K562 (cell line): Measurements from ENCODE around the gene CLCN5. TPM values are rescaled to one million over a fixed set of nuclear protein-coding genes. Genes with fewer than 3 reads are reported as not detected.

Experiments used
- ATAC-seq: fragments of 200-7000 bp; cut with Tn5 transposase; 3 replicates; pipeline ENCODE4 v1.9.1; 2020; ENCODE audit warnings: moderate library complexity
- BruUV-seq: library from RNA; stranded (reverse); fragments of 400-500 nt; replicated peaks from 2 replicates; lab custom pipeline; 2021; lab: Mats Ljungman, UMichigan
- CTCF ChIA-PET: fragments of 300-600 bp; formaldehyde crosslinking; extraction: SDS; loops from one replicate; lab custom pipeline; 2021; ENCODE audit warnings: low intra/inter-chr PET ratio; lab: Yijun Ruan, JAX
- POLR2A ChIA-PET: fragments of 300-600, 350-650 bp; sonication (Branson Sonifier 250); formaldehyde crosslinking; extraction: SDS; loops from one replicate; lab custom pipeline; 2021; ENCODE audit warnings: antibody characterized with exemption, inconsistent platforms; lab: Yijun Ruan, JAX
- DNase-seq, 4 experiments: peaks; one replicate each; pipeline versions ENCODE4 v3.0.0 to v3.0.0-alpha.2; 2011 to 2018; ENCODE audit warnings: low spot score in 3 of 4, mixed read lengths in 3 of 4; ENCODE audit errors: extremely low read depth in 1 of 4
- FAIRE-seq: peaks from 2 replicates; lab custom pipeline; 2011; peaks lifted over from hg19 to GRCh38; lab: Jason Lieb, UNC
- H2AFZ ChIP-seq: 2 replicates; pipeline ENCODE4 v1.6.0; 2011; ENCODE audit warnings: low read depth, low read length, control low read depth, inconsistent platforms
- H3K27ac ChIP-seq: fragments of 200-600 bp; 3 replicates; pipeline ENCODE4 v1.8.0; 2011; ENCODE audit warnings: low read depth, mild to moderate bottlenecking, control low read depth, inconsistent platforms, low read length, moderate library complexity, mixed read lengths; ENCODE audit errors: extremely low read depth
- H3K27me3 ChIP-seq, 2 experiments: fragments of 300-600 bp in 1 of 2; 2 replicates in 1 of 2; 3 replicates in 1 of 2; pipeline versions ENCODE4 v1.6.0 to v1.8.0; 2011; ENCODE audit warnings: inconsistent platforms in 2 of 2, low read length in 2 of 2, mild to moderate bottlenecking in 1 of 2, mixed read lengths in 1 of 2, moderate library complexity in 1 of 2; ENCODE audit not compliant: control insufficient read depth in 2 of 2, insufficient read depth in 2 of 2
- H3K36me3 ChIP-seq: fragments of 300-600 bp; 3 replicates; pipeline ENCODE4 v1.8.0; 2011; ENCODE audit warnings: mild to moderate bottlenecking, low read length, inconsistent platforms; ENCODE audit not compliant: control insufficient read depth, insufficient read depth
- H3K4me1 ChIP-seq, 2 experiments: fragments of 200-600 bp in 1 of 2; replicated peaks in 1 of 2; 2 replicates in 1 of 2; 3 replicates in 1 of 2; pipeline versions ENCODE4 v1.5.1 to v1.8.0; 2011; ENCODE audit warnings: inconsistent platforms in 2 of 2, low read length in 2 of 2, mild to moderate bottlenecking in 1 of 2, mixed read lengths in 1 of 2, moderate library complexity in 1 of 2; ENCODE audit not compliant: control insufficient read depth in 2 of 2, insufficient read depth in 2 of 2
- H3K4me2 ChIP-seq: 2 replicates; pipeline ENCODE4 v1.6.1; 2011; ENCODE audit warnings: low read length, control low read depth, inconsistent platforms, mixed read lengths; ENCODE audit not compliant: insufficient read depth
- H3K4me3 ChIP-seq: fragments of 200-600 bp; sonication (generic), shearing (Covaris generic); 2 replicates; pipeline ENCODE4 v1.5.1; 2016; ENCODE audit warnings: control low read depth, inconsistent platforms
- H3K79me2 ChIP-seq: fragments of 200-600 bp; 3 replicates; pipeline ENCODE4 v1.8.0; 2011; ENCODE audit warnings: low read length, inconsistent platforms; ENCODE audit not compliant: control insufficient read depth, insufficient read depth
- H3K9ac ChIP-seq, 2 experiments: 2 replicates each; pipeline versions ENCODE4 v1.6.0 to v1.6.1; 2011; ENCODE audit warnings: low read depth in 2 of 2, low read length in 2 of 2, control low read depth in 1 of 2, inconsistent platforms in 1 of 2, mild to moderate bottlenecking in 1 of 2, mixed read lengths in 1 of 2; ENCODE audit not compliant: insufficient read depth in 1 of 2
- H3K9me1 ChIP-seq: one replicate; pipeline ENCODE4 v1.6.0; 2011; ENCODE audit warnings: inconsistent platforms, mild to moderate bottlenecking, low read length, moderate library complexity; ENCODE audit not compliant: control insufficient read depth, insufficient read depth
- H3K9me3 ChIP-seq: replicated peaks from 2 replicates; pipeline ENCODE4 v1.5.1; 2011; ENCODE audit warnings: low read depth, low read length, inconsistent platforms; ENCODE audit not compliant: control insufficient read depth, insufficient read depth
- H4K20me1 ChIP-seq: replicated peaks from 2 replicates; pipeline ENCODE4 v1.6.1; 2011; ENCODE audit warnings: low read length, inconsistent platforms, mixed read lengths; ENCODE audit not compliant: control insufficient read depth, insufficient read depth
- HMG20A ChIP-seq: fragments of 450-650 bp; formaldehyde crosslinking; conservative IDR thresholded peaks from 2 replicates; pipeline ENCODE4 v1.4.0; 2020; ENCODE audit warnings: mild to moderate bottlenecking, mixed read lengths
- MAFG ChIP-seq: fragments of 450-650 bp; conservative IDR thresholded peaks from 2 replicates; pipeline ENCODE4 v1.6.1; 2016; ENCODE audit warnings: missing genetic modification characterization, missing compliant biosample characterization
- SPI1 ChIP-seq: IDR thresholded peaks from 2 replicates; pipeline ENCODE4 v1.6.1; 2011; ENCODE audit warnings: low read depth, low read length, control low read depth, borderline replicate concordance
- WGBS: fragments of 100-300 bp; shearing (Covaris generic); methylation state at CpG from one replicate; pipeline ENCODE4 v1.1.6; 2016; ENCODE audit warnings: low coverage, mixed read lengths; ENCODE audit not compliant: insufficient coverage; ENCODE audit errors: missing lambda C conversion rate; 5-methylcytosine and 5-hydroxymethylcytosine counted together
- in situ Hi-C: fragments of 300-500 bp; cut with MboI; formaldehyde crosslinking; loops from 4 replicates; pipeline ENCODE4 v1.15.0; 2018; ENCODE audit warnings: inconsistent platforms, mixed read lengths
- intact Hi-C: fragments of 100-400 bp; cut with micrococcal nuclease; formaldehyde crosslinking; loops from 2 replicates; pipeline ENCODE4 v1.14.2; 2022
- polyA plus RNA-seq, 8 experiments: library from polyadenylated mRNA; depleted of rRNA in 4 of 8; stranded (reverse) in 5 of 8; unstranded in 3 of 8; fragments of >200 nt; fragmentation: Nextera tagmentation in 2 of 8; fragmentation: Illumina TruSeq in 1 of 8; extraction: Ambion mirVana in 2 of 8; extraction: Trizol in 1 of 8; gene quantifications; 2 replicates each; pipeline versions ENCODE4 v1.2.1 to v1.2.3, GENCODE V29; 2011 to 2014; ENCODE audit warnings: inconsistent platforms in 1 of 8, missing spikeins in 1 of 8
- total RNA-seq, 7 experiments: library from RNA; depleted of rRNA in 6 of 7; stranded (reverse); fragments of >200 nt in 6 of 7; fragmentation: Illumina TruSeq in 2 of 7; extraction: Trizol in 2 of 7; gene quantifications; 2 replicates each; pipeline versions ENCODE4 v1.2.1 to v1.2.3, GENCODE V29; 2011 to 2021; ENCODE audit warnings: low replicate concordance in 1 of 7
- TF ChIP-seq, protein P1 (sequence below): sonication (generic); formaldehyde crosslinking; IDR thresholded peaks from 2 replicates; pipeline ENCODE4 v1.9.0; 2022; ENCODE audit warnings: mild to moderate bottlenecking, missing genetic modification reagents

CLCN5 gene
- total and polyA plus RNA-seq, 9 of the 15 experiments (the other 6 are each of a cell fraction or from before 2014, with no cell fraction given) = 0.94 to 11.8 (median 7.1) TPM

- ChIA-PET CTCF (no interaction called here), POLR2A (no interaction called here)
- Histone ChIP-seq H3K27me3 (no peaks in the 10 kb centered on the region), H3K79me2 (no peaks in the 10 kb centered on the region), H3K9me1 (no peaks in the 10 kb centered on the region), H3K9ac (no peak overlapping the region), H3K4me1 (no peaks in the 10 kb centered on the region), H3K4me3 (no peak overlapping the region), H3K36me3 (no peaks in the 10 kb centered on the region), H3K9me3 (no peaks in the 10 kb centered on the region), H3K4me2 (no peak overlapping the region), H2AFZ (no peak overlapping the region), H3K27ac (no peak overlapping the region), H4K20me1 (no peaks in the 10 kb centered on the region)
- in situ Hi-C loops = no loop called here
- ATAC-seq = no peak
- no peak for DNase-seq
- intact Hi-C loops = no loop called here
- FAIRE-seq = no peak
- TF ChIP-seq, protein P1, sequence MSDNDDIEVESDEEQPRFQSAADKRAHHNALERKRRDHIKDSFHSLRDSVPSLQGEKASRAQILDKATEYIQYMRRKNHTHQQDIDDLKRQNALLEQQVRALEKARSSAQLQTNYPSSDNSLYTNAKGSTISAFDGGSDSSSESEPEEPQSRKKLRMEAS (CRISPR knock-in tag) = no peak
- 0 out of 2 replicates have a peak, but pooled peaks have one; percentile 32 for TF ChIP-seq MAFG (tag)
- no TSS peak for BruUV-seq
These were observed 78.6 kb downstream of the CLCN5 start for GRCh38 chrX:50000937-50001542.

DNA sequence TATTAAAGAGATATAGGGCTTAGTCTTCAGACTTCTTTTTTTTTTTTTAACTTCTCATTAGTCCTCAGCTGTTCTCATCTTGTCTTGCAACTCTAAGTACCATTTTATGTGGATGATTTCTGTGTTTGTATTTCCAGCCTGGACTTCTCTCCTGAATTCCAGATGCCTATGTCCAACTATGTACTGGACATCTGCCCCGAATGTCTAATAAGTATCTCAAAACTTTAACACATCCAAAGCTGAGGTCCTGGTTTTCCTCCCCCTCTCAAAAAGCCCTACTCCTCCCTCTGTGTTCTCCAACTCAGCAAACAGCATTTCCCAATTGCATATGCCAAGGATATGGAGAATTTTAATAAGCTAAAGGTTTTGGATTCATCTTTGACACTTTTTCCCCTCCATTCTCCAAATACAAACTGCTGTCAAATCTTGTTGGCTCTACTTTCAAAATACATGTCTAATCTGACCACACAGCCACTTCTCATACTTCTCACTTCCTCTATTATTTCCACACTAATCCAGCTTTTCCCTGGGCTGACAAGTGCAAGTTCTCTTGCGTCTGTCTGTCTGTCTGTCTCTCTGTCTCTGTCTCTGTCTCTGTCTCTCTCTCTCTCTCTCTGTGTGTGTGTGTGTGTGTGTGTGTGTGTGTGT is 79.8 kb downstream of the CLCN5 start:
- Histone ChIP-seq H3K27ac (no peak overlapping the region), H3K4me1 (no peaks in the 10 kb centered on the region), H3K9me1 (no peaks in the 10 kb centered on the region), H3K4me3 (no peak overlapping the region), H3K36me3 (no peaks in the 10 kb centered on the region), H3K79me2 (no peaks in the 10 kb centered on the region), H4K20me1 (no peaks in the 10 kb centered on the region), H3K4me2 (no peak overlapping the region), H3K9me3 (no peaks in the 10 kb centered on the region), H2AFZ (no peak overlapping the region), H3K9ac (no peak overlapping the region), H3K27me3 (no peaks in the 10 kb centered on the region)
- TF ChIP-seq HMG20A = no peak
- TF ChIP-seq SPI1 = peak; percentile 25; the same call in 1 of the 2 replicates
- ATAC-seq (no peak), FAIRE-seq (no peak), DNase-seq (no peak)
- no TSS peak for BruUV-seq
- in situ Hi-C loops (no loop called here), intact Hi-C loops (no loop called here)
- ChIA-PET CTCF (no interaction called here), POLR2A (no interaction called here)
- WGBS = 3% methylated on average over 2 of the region's 2 CpGs
